ENCODE results near the gene GTSF1L.

GTSF1L gene

GRCh38 chr20:43752051-43752360 is 25.2 kb upstream of the GTSF1L start:
- Mint-ChIP-seq H3K36me3 (ENCODE audit: low read depth) (peaks cover 11% of the 10 kb centered on the region), H3K4me1 (ENCODE audit: low read depth) (peaks cover 47% of the 10 kb centered on the region), H3K27ac (peak overlapping the region; percentile 97), H3K9me3 (peaks cover 3% of the 10 kb centered on the region), H3K4me3 (peak overlapping the region; percentile 60), H3K27me3 (no peaks in the 10 kb centered on the region)

GRCh38 chr20:43751167-43752050 is 24.6 kb upstream of the GTSF1L start:
- Mint-ChIP-seq H3K4me3 (peak overlapping the region; percentile 60), H3K36me3 (ENCODE audit: low read depth) (peaks cover 11% of the 10 kb centered on the region), H3K27me3 (peaks cover 3% of the 10 kb centered on the region), H3K9me3 (peaks cover 3% of the 10 kb centered on the region), H3K27ac (peak overlapping the region; percentile 97), H3K4me1 (ENCODE audit: low read depth) (peaks cover 53% of the 10 kb centered on the region)

GRCh38 chr20:43750774-43751166 is 24.0 kb upstream of the GTSF1L start:
- H3K27ac Mint-ChIP-seq, result peak overlapping the region; percentile 97
- H3K9me3 Mint-ChIP-seq, result peaks cover 3% of the 10 kb centered on the region
- H3K36me3 Mint-ChIP-seq (ENCODE audit: low read depth), result peaks cover 11% of the 10 kb centered on the region
- peaks cover 57% of the 10 kb centered on the region for H3K4me1 Mint-ChIP-seq (ENCODE audit: low read depth)
- H3K27me3 Mint-ChIP-seq, result peaks cover 6% of the 10 kb centered on the region
- H3K4me3 Mint-ChIP-seq, result peak overlapping the region; percentile 60

- H3K27ac Mint-ChIP-seq, result peak overlapping the region; percentile 97
These were observed 23.0 kb upstream of the GTSF1L start for GRCh38 chr20:43749734-43750294.

DNA sequence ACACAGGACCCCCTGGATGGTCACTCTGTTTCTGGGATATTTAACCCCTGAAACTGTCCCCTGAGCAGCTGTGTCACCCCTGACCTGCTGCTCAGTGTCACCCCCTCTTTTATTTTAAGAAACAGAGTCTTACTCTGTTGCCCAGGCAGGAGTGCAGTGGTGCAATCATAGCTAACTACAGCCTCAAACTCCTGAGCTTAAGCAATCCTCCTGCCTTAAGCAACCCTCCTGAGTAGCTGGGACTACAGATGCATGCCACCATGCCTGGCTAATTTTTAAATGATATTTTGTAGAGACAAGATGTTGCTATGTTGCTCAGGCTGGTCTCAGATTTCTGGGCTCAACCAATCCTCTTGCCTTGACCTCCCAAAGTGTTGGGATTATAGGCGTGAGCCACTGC is 21.5 kb upstream of the GTSF1L start:
- Mint-ChIP-seq H3K36me3 (ENCODE audit: low read depth) (peaks cover 4% of the 10 kb centered on the region), H3K27me3 (peaks cover 6% of the 10 kb centered on the region), H3K27ac (no peak overlapping the region), H3K4me3 (no peak overlapping the region), H3K9me3 (peaks cover 3% of the 10 kb centered on the region), H3K4me1 (ENCODE audit: low read depth) (peaks cover 58% of the 10 kb centered on the region)

More at GRCh38 chr20:43749734-43750294, 23.0 kb upstream of the GTSF1L start:
- H3K27me3 Mint-ChIP-seq, result peaks cover 6% of the 10 kb centered on the region
- peaks cover 57% of the 10 kb centered on the region for H3K4me1 Mint-ChIP-seq (ENCODE audit: low read depth)
- H3K9me3 Mint-ChIP-seq, result peaks cover 3% of the 10 kb centered on the region
- H3K36me3 Mint-ChIP-seq (ENCODE audit: low read depth), result peaks cover 11% of the 10 kb centered on the region
- H3K4me3 Mint-ChIP-seq, result no peak overlapping the region

GRCh38 chr20:43746344-43747137 is 19.7 kb upstream of the GTSF1L start:
- Mint-ChIP-seq H3K36me3 (ENCODE audit: low read depth) (no peaks in the 10 kb centered on the region), H3K4me3 (no peak overlapping the region), H3K27ac (peak overlapping the region; percentile 38), H3K9me3 (peaks cover 3% of the 10 kb centered on the region), H3K4me1 (ENCODE audit: low read depth) (peaks cover 41% of the 10 kb centered on the region), H3K27me3 (peaks cover 6% of the 10 kb centered on the region)

DNA sequence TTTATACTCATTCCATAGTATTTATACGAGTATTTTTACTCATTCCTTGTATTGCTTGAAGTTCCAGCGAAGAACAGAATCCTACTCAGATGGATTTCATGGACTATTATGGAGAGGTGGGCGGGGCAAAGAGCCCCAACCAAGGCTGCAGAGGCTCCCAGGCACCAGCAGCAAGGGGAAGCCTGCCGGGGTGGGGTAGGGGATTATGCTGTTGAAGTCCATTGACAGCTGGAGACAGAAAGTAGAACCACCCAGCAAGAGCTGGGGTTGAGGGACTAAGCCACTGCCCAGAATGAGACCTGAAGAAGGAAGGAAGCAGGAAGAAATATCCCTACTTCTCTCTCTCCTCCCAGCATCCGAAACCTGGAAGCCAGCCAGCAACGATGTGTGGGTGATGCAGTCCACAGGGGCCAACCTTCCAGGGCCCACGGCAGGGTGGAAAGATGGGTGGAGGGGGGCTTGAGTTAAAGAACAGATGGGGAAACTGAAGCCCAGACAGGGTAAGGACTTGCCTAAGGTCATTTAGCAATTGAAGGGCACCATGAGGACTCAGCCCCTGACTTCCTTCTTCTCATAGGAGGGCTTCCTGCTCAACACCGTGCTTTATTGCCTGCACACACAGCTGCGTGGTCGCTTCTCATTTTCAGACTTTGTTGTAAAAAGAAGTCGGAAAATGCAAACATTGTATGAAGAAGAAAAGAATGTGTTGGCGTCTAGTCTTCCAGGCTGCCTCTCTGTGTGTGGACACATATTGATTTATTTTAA is 18.3 kb upstream of the GTSF1L start:
- no peaks in the 10 kb centered on the region for H3K9me3 Mint-ChIP-seq
- H3K27ac Mint-ChIP-seq, result no peak overlapping the region
- H3K4me3 Mint-ChIP-seq, result no peak overlapping the region
- H3K27me3 Mint-ChIP-seq, result peaks cover 6% of the 10 kb centered on the region
- H3K4me1 Mint-ChIP-seq (ENCODE audit: low read depth), result peaks cover 27% of the 10 kb centered on the region
- no peaks in the 10 kb centered on the region for H3K36me3 Mint-ChIP-seq (ENCODE audit: low read depth)

GRCh38 chr20:43744151-43744611 is 17.4 kb upstream of the GTSF1L start:
- H3K9me3 Mint-ChIP-seq, result no peaks in the 10 kb centered on the region
- no peak overlapping the region for H3K4me3 Mint-ChIP-seq
- H3K36me3 Mint-ChIP-seq (ENCODE audit: low read depth), result no peaks in the 10 kb centered on the region
- no peak overlapping the region for H3K27ac Mint-ChIP-seq
- H3K27me3 Mint-ChIP-seq, result peaks cover 6% of the 10 kb centered on the region
- peaks cover 18% of the 10 kb centered on the region for H3K4me1 Mint-ChIP-seq (ENCODE audit: low read depth)

GRCh38 chr20:43740642-43741041 is 13.8 kb upstream of the GTSF1L start:
- no peaks in the 10 kb centered on the region for H3K36me3 Mint-ChIP-seq (ENCODE audit: low read depth)
- H3K27ac Mint-ChIP-seq, result no peak overlapping the region
- no peaks in the 10 kb centered on the region for H3K27me3 Mint-ChIP-seq
- no peaks in the 10 kb centered on the region for H3K9me3 Mint-ChIP-seq
- H3K4me1 Mint-ChIP-seq (ENCODE audit: low read depth), result peaks cover 29% of the 10 kb centered on the region
- H3K4me3 Mint-ChIP-seq, result no peak overlapping the region

- no peaks in the 10 kb centered on the region for H3K27me3 Mint-ChIP-seq
- H3K4me3 Mint-ChIP-seq, result no peak overlapping the region
- no peaks in the 10 kb centered on the region for H3K36me3 Mint-ChIP-seq (ENCODE audit: low read depth)
- H3K4me1 Mint-ChIP-seq (ENCODE audit: low read depth), result peaks cover 34% of the 10 kb centered on the region
- H3K27ac Mint-ChIP-seq, result no peak overlapping the region
- no peaks in the 10 kb centered on the region for H3K9me3 Mint-ChIP-seq
These were observed 12.4 kb upstream of the GTSF1L start for GRCh38 chr20:43739148-43739749.

GRCh38 chr20:43737925-43738324 is 11.1 kb upstream of the GTSF1L start:
- H3K27ac Mint-ChIP-seq, result no peak overlapping the region
- H3K4me1 Mint-ChIP-seq (ENCODE audit: low read depth), result peaks cover 43% of the 10 kb centered on the region
- no peak overlapping the region for H3K4me3 Mint-ChIP-seq
- H3K9me3 Mint-ChIP-seq, result no peaks in the 10 kb centered on the region
- H3K36me3 Mint-ChIP-seq (ENCODE audit: low read depth), result no peaks in the 10 kb centered on the region
- no peaks in the 10 kb centered on the region for H3K27me3 Mint-ChIP-seq

DNA sequence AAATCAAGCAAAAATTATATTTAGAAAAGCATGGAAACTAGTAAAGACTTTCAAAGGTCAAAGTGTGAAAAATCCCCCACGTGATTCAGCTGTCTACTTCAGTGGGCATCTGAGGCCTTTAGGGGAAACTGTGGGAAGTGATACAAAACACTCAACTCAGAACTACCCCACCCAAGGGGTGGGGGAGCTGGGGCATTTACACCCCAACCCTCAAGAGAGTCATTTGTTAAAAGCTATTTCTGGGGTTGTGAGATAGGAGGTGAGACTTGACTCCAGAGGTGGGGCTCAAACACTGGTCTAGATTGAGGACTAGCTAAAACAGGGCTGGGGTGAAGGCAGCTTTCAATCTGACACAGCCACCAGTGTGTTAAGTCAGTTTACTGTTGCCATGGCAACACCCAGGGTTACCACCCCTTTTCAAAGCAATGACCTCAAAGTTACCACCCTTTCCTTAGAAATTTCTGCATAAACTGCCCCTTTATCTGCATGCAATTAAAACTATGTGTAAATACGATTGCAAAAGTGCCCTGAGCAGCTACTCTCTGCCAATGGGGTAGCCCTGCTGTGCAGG is 9.9 kb upstream of the GTSF1L start:
- H3K36me3 Mint-ChIP-seq (ENCODE audit: low read depth), result no peaks in the 10 kb centered on the region
- H3K9me3 Mint-ChIP-seq, result no peaks in the 10 kb centered on the region
- no peaks in the 10 kb centered on the region for H3K27me3 Mint-ChIP-seq
- H3K4me1 Mint-ChIP-seq (ENCODE audit: low read depth), result peaks cover 49% of the 10 kb centered on the region
- H3K4me3 Mint-ChIP-seq, result peak overlapping the region; percentile 35
- peak overlapping the region; percentile 79 for H3K27ac Mint-ChIP-seq

DNA sequence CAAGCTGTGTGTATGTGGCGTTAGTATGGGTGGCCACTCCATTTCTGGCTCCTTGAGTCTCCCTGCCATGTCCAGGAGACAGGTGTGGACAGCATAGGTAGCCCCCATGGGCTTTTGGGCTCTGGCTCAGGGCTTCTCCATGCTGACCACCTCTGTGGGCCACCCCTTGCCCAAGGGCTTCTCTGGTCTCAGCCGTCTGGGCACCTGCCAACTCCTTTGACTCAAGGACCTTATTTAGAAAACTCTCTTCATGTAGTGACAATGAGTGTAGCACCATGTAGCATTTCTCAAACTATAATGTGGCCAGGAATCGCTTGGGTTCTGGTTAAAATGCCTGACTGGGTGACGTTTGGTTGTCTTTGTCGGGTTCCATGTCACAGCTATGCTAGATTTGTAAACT is 5.1 kb upstream of the GTSF1L start:
- H3K4me3 Mint-ChIP-seq, result no peak overlapping the region
- no peak overlapping the region for H3K27ac Mint-ChIP-seq
- no peaks in the 10 kb centered on the region for H3K27me3 Mint-ChIP-seq
- H3K36me3 Mint-ChIP-seq (ENCODE audit: low read depth), result no peaks in the 10 kb centered on the region
- peaks cover 4% of the 10 kb centered on the region for H3K9me3 Mint-ChIP-seq
- H3K4me1 Mint-ChIP-seq (ENCODE audit: low read depth), result peaks cover 54% of the 10 kb centered on the region

- Mint-ChIP-seq H3K4me3 (no peak overlapping the region), H3K4me1 (ENCODE audit: low read depth) (peaks cover 52% of the 10 kb centered on the region), H3K9me3 (peaks cover 4% of the 10 kb centered on the region), H3K27ac (no peak overlapping the region), H3K36me3 (ENCODE audit: low read depth) (no peaks in the 10 kb centered on the region), H3K27me3 (no peaks in the 10 kb centered on the region)
These were observed 4.7 kb upstream of the GTSF1L start for GRCh38 chr20:43731469-43731868.

Measured in stimulated activated naive CD8-positive, alpha-beta T cell treated with anti-CD3 and anti-CD28 coated beads, Interleukin-15, Interleukin-2, amounts not matched to agents 100 ng/mL and 50 ng/mL, for 24 hours (primary cell).